Rectal smooth muscle tissue (tissue), 1 donor: Measurements from ENCODE around the gene ATP10A.

ENCODE experiments used
- H3K27ac ChIP-seq: one replicate; pipeline ENCODE4 v1.7.0; 2013; ENCODE audit warnings: low read depth, low read length, inconsistent platforms
- H3K27me3 ChIP-seq: one replicate; pipeline ENCODE4 v1.7.0; 2013; ENCODE audit warnings: low read length; ENCODE audit not compliant: control insufficient read depth, insufficient read depth
- H3K36me3 ChIP-seq: one replicate; pipeline ENCODE4 v1.7.0; 2013; ENCODE audit warnings: low read length; ENCODE audit not compliant: control insufficient read depth, insufficient read depth
- H3K4me1 ChIP-seq: one replicate; pipeline ENCODE4 v1.7.0; 2013; ENCODE audit warnings: low read length; ENCODE audit not compliant: control insufficient read depth, insufficient read depth
- H3K4me3 ChIP-seq: one replicate; pipeline ENCODE4 v1.7.0; 2013; ENCODE audit warnings: low read length
- H3K9ac ChIP-seq: one replicate; pipeline ENCODE4 v1.7.0; 2013; ENCODE audit warnings: low read length

ATP10A gene

GRCh38 chr15:25683415-25683814 lies 179.7 kb downstream of the ATP10A start:
- no peak overlapping the region for H3K4me3 ChIP-seq
- peaks cover 3% of the 10 kb centered on the region for H3K36me3 ChIP-seq
- no peaks in the 10 kb centered on the region for H3K27me3 ChIP-seq
- peaks cover 16% of the 10 kb centered on the region for H3K4me1 ChIP-seq
- H3K9ac ChIP-seq = no peak overlapping the region
- no peak overlapping the region for H3K27ac ChIP-seq

GRCh38 chr15:25682340-25682739 lies 180.8 kb downstream of the ATP10A start:
- H3K27ac ChIP-seq = peak overlapping the region; percentile 11

GRCh38 chr15:25680686-25681025 lies 182.5 kb downstream of the ATP10A start:
- H3K27ac ChIP-seq = no peak overlapping the region

More at GRCh38 chr15:25682340-25682739, 180.8 kb downstream of the ATP10A start:
- no peaks in the 10 kb centered on the region for H3K27me3 ChIP-seq
- peaks cover 16% of the 10 kb centered on the region for H3K4me1 ChIP-seq
- peaks cover 6% of the 10 kb centered on the region for H3K36me3 ChIP-seq
- H3K4me3 ChIP-seq = no peak overlapping the region
- no peak overlapping the region for H3K9ac ChIP-seq

GRCh38 chr15:25679964-25680685 lies 183.0 kb downstream of the ATP10A start:
- H3K4me3 ChIP-seq = no peak overlapping the region
- H3K4me1 ChIP-seq = peaks cover 13% of the 10 kb centered on the region
- no peak overlapping the region for H3K9ac ChIP-seq
- no peak overlapping the region for H3K27ac ChIP-seq
- H3K36me3 ChIP-seq = peaks cover 5% of the 10 kb centered on the region
- H3K27me3 ChIP-seq = no peaks in the 10 kb centered on the region

More at GRCh38 chr15:25680686-25681025, 182.5 kb downstream of the ATP10A start:
- no peaks in the 10 kb centered on the region for H3K27me3 ChIP-seq
- peaks cover 16% of the 10 kb centered on the region for H3K4me1 ChIP-seq
- H3K36me3 ChIP-seq = peaks cover 5% of the 10 kb centered on the region
- H3K9ac ChIP-seq = no peak overlapping the region
- H3K4me3 ChIP-seq = no peak overlapping the region

GRCh38 chr15:25679492-25679891 lies 183.6 kb downstream of the ATP10A start:
- no peak overlapping the region for H3K27ac ChIP-seq
- H3K4me3 ChIP-seq = no peak overlapping the region
- peaks cover 5% of the 10 kb centered on the region for H3K36me3 ChIP-seq
- peaks cover 9% of the 10 kb centered on the region for H3K4me1 ChIP-seq
- H3K9ac ChIP-seq = no peak overlapping the region
- no peaks in the 10 kb centered on the region for H3K27me3 ChIP-seq

GRCh38 chr15:25678500-25678855 lies 184.6 kb downstream of the ATP10A start:
- Histone ChIP-seq H3K9ac (no peak overlapping the region), H3K27ac (no peak overlapping the region), H3K4me1 (peaks cover 7% of the 10 kb centered on the region), H3K36me3 (peaks cover 5% of the 10 kb centered on the region), H3K4me3 (no peak overlapping the region), H3K27me3 (no peaks in the 10 kb centered on the region)

- H3K27ac ChIP-seq = no peak overlapping the region
- no peak overlapping the region for H3K4me3 ChIP-seq
- H3K4me1 ChIP-seq = peaks cover 7% of the 10 kb centered on the region
Measured at GRCh38 chr15:25677719-25678499, 185.2 kb downstream of the ATP10A start.

GRCh38 chr15:25676070-25676469 lies 187.1 kb downstream of the ATP10A start:
- Histone ChIP-seq H3K9ac (no peak overlapping the region), H3K4me1 (peaks cover 7% of the 10 kb centered on the region), H3K4me3 (no peak overlapping the region), H3K36me3 (peaks cover 5% of the 10 kb centered on the region), H3K27ac (no peak overlapping the region), H3K27me3 (no peaks in the 10 kb centered on the region)

More at GRCh38 chr15:25677719-25678499, 185.2 kb downstream of the ATP10A start:
- Histone ChIP-seq H3K36me3 (peaks cover 5% of the 10 kb centered on the region), H3K27me3 (no peaks in the 10 kb centered on the region), H3K9ac (no peak overlapping the region)

- peaks cover 12% of the 10 kb centered on the region for H3K4me1 ChIP-seq
- H3K27ac ChIP-seq = no peak overlapping the region
- no peak overlapping the region for H3K9ac ChIP-seq
- H3K36me3 ChIP-seq = peaks cover 5% of the 10 kb centered on the region
- no peak overlapping the region for H3K4me3 ChIP-seq
- H3K27me3 ChIP-seq = no peaks in the 10 kb centered on the region
Measured at GRCh38 chr15:25675396-25675795, 187.7 kb downstream of the ATP10A start.

- peaks cover 12% of the 10 kb centered on the region for H3K4me1 ChIP-seq
- peaks cover 5% of the 10 kb centered on the region for H3K36me3 ChIP-seq
- H3K4me3 ChIP-seq = no peak overlapping the region
- no peaks in the 10 kb centered on the region for H3K27me3 ChIP-seq
- H3K9ac ChIP-seq = no peak overlapping the region
- no peak overlapping the region for H3K27ac ChIP-seq
Measured at GRCh38 chr15:25674913-25675312, 188.2 kb downstream of the ATP10A start.

GRCh38 chr15:25673972-25674371 lies 189.2 kb downstream of the ATP10A start:
- H3K9ac ChIP-seq = no peak overlapping the region
- peaks cover 5% of the 10 kb centered on the region for H3K36me3 ChIP-seq
- peaks cover 12% of the 10 kb centered on the region for H3K4me1 ChIP-seq
- H3K4me3 ChIP-seq = no peak overlapping the region
- no peaks in the 10 kb centered on the region for H3K27me3 ChIP-seq
- H3K27ac ChIP-seq = no peak overlapping the region

- peaks cover 12% of the 10 kb centered on the region for H3K4me1 ChIP-seq
Measured at GRCh38 chr15:25673351-25673750, 189.8 kb downstream of the ATP10A start.

More at GRCh38 chr15:25673351-25673750, 189.8 kb downstream of the ATP10A start:
- Histone ChIP-seq H3K27ac (no peak overlapping the region), H3K4me3 (no peak overlapping the region), H3K27me3 (no peaks in the 10 kb centered on the region), H3K36me3 (peaks cover 5% of the 10 kb centered on the region), H3K9ac (no peak overlapping the region)
